ENCODE measurements around the gene ITGA1.

GRCh38 chr5:52888363-52888762, 100.6 kb downstream of the ITGA1 start:
- TF ChIP-seq CTCF (IDR thresholded peaks at IDR 0.05) (no peak), EZH2 (IDR thresholded peaks at IDR 0.05; ENCODE audit: borderline replicate concordance, insufficient read depth, low read depth, low read length, poor library complexity, severe bottlenecking) (no peak)

Data from B cell (primary cell).